Smooth muscle cell (in vitro differentiated cells): ENCODE measurements around the gene CROT. TPM values are rescaled to one million over a fixed set of nuclear protein-coding genes. Genes with fewer than 3 reads are reported as not detected.

Experiments used
- DNase-seq: peaks from one replicate; lab custom pipeline; 2025; ENCODE audit not compliant: unreplicated experiment; lab: John Stamatoyannopoulos, UW
- H2AFZ ChIP-seq: fragments of 200-600 bp; sonication (generic); 2 replicates; pipeline ENCODE4 v1.6.0; 2016; ENCODE audit warnings: antibody characterized with exemption, low read depth, mild to moderate bottlenecking
- H3F3A ChIP-seq: fragments of 200-600 bp; sonication (generic); 2 replicates; pipeline ENCODE4 v1.6.0; 2017; ENCODE audit warnings: antibody characterized with exemption, low read depth
- H3K27ac ChIP-seq: fragments of 200-600 bp; sonication (generic); 2 replicates; pipeline ENCODE4 v1.5.1; 2016; ENCODE audit warnings: low read depth, mild to moderate bottlenecking
- H3K27me3 ChIP-seq: fragments of 200-600 bp; sonication (generic); 2 replicates; pipeline ENCODE4 v1.6.1; 2016; ENCODE audit warnings: low read depth, mild to moderate bottlenecking
- H3K36me3 ChIP-seq: fragments of 200-600 bp; sonication (generic); 2 replicates; pipeline ENCODE4 v1.5.1; 2016; ENCODE audit warnings: low read depth
- H3K4me1 ChIP-seq: fragments of 200-600 bp; sonication (generic); 2 replicates; pipeline ENCODE4 v1.5.1; 2016; ENCODE audit warnings: low read depth
- H3K4me2 ChIP-seq: fragments of 200-600 bp; sonication (generic); 2 replicates; pipeline ENCODE4 v1.6.0; 2016; ENCODE audit warnings: mild to moderate bottlenecking
- H3K4me3 ChIP-seq: fragments of 200-600 bp; sonication (generic); 2 replicates; pipeline ENCODE4 v1.5.1; 2016; ENCODE audit warnings: mild to moderate bottlenecking
- H3K79me2 ChIP-seq: fragments of 200-600 bp; sonication (generic); 2 replicates; pipeline ENCODE4 v1.6.0; 2016; ENCODE audit warnings: low read depth, mild to moderate bottlenecking
- H3K9ac ChIP-seq: fragments of 200-600 bp; sonication (generic); 2 replicates; pipeline ENCODE4 v1.6.0; 2016; ENCODE audit warnings: low read depth
- H3K9me3 ChIP-seq: fragments of 200-600 bp; sonication (generic); replicated peaks from 2 replicates; pipeline ENCODE4 v1.5.1; 2016; ENCODE audit warnings: low read depth
- H4K20me1 ChIP-seq: fragments of 200-600 bp; sonication (generic); 2 replicates; pipeline ENCODE4 v1.6.0; 2016; ENCODE audit warnings: low read depth
- CTCF ChIP-seq: fragments of 200-600 bp; sonication (generic); IDR thresholded peaks from 2 replicates; pipeline ENCODE4 v1.5.1; 2017; ENCODE audit warnings: borderline replicate concordance, mild to moderate bottlenecking, antibody characterized with exemption; ENCODE audit not compliant: insufficient read depth, poor library complexity, severe bottlenecking
- WGBS: methylation state at CpG from one replicate; pipeline ENCODE4 v1.1.7; 2016; ENCODE audit warnings: low lambda C conversion rate; 5-methylcytosine and 5-hydroxymethylcytosine counted together
- polyA plus RNA-seq: library from polyadenylated mRNA; unstranded; fragments of >200 nt; fragmentation: Nextera tagmentation; extraction: Ambion mirVana; gene quantifications from 2 replicates; pipeline ENCODE4 v1.2.1, GENCODE V29; 2016
- total RNA-seq: library from RNA; depleted of rRNA; stranded (reverse); fragments of >200 nt; gene quantifications from 2 replicates; pipeline ENCODE4 v1.2.3, GENCODE V29; 2014

The CROT gene, protein sequence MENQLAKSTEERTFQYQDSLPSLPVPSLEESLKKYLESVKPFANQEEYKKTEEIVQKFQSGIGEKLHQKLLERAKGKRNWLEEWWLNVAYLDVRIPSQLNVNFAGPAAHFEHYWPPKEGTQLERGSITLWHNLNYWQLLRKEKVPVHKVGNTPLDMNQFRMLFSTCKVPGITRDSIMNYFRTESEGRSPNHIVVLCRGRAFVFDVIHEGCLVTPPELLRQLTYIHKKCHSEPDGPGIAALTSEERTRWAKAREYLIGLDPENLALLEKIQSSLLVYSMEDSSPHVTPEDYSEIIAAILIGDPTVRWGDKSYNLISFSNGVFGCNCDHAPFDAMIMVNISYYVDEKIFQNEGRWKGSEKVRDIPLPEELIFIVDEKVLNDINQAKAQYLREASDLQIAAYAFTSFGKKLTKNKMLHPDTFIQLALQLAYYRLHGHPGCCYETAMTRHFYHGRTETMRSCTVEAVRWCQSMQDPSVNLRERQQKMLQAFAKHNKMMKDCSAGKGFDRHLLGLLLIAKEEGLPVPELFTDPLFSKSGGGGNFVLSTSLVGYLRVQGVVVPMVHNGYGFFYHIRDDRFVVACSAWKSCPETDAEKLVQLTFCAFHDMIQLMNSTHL
- total RNA-seq (20.8 and 24.1 TPM in 2 replicates), polyA plus RNA-seq (9.5 and 13.8 TPM in 2 replicates)

- H3K27ac ChIP-seq = peak within 1 kb of the TSS; percentile 50
- no peaks in the 10 kb centered on the region for H3F3A ChIP-seq
- H3K9me3 ChIP-seq = no peaks in the 10 kb centered on the region
- H4K20me1 ChIP-seq = no peaks in the 10 kb centered on the region
- peak within 1 kb of the TSS; percentile 29 for H3K9ac ChIP-seq
- whole genome bisulfite sequencing = 1% methylated on average over 52 of the region's 53 CpGs
- H3K27me3 ChIP-seq = no peaks in the 10 kb centered on the region
- peak within 1 kb of the TSS; percentile 86 for H2AFZ ChIP-seq
- peaks cover 30% of the 10 kb centered on the region for H3K4me1 ChIP-seq
- DNase-seq = peak; percentile 86
- H3K4me2 ChIP-seq = peak within 1 kb of the TSS; percentile 87
- peaks cover 10% of the 10 kb centered on the region for H3K36me3 ChIP-seq
- no peak for TF ChIP-seq CTCF
- peaks cover 19% of the 10 kb centered on the region for H3K79me2 ChIP-seq
- peak within 1 kb of the TSS; percentile 67 for H3K4me3 ChIP-seq
These were observed at the start of gene CROT for GRCh38 chr7:87345166-87345927. Gene CROT, plus strand, starts transcription at chr7:87345664. Its CDS starts 3,405 bp downstream, at chr7:87349069.

DNA sequence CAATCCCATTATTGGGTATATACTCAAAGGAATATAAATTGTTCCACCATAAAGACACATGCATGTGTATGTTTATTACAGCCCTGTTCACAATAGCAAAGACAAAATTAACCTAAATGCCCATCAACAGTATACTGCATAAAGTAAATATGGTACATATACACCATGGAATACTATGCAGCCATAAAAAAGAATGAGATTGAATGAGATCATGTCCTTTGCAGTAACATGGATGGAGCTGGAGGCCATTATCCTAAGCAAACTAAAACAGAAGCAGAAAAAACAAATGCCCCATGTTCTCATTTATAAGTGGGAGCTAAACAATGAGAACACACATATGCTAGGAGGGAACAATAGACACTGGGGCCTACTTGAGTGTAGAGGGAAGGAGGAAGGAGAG is 44.7 kb upstream of the CROT start:
- Histone ChIP-seq H3K79me2 (no peaks in the 10 kb centered on the region), H3K9me3 (no peaks in the 10 kb centered on the region), H3K27ac (no peak overlapping the region)

GRCh38 chr7:87310790-87311419 is 34.6 kb upstream of the CROT start:
- no peak overlapping the region for H2AFZ ChIP-seq
- H3K4me3 ChIP-seq = no peak overlapping the region
- peaks cover 5% of the 10 kb centered on the region for H3K4me1 ChIP-seq
- no peak overlapping the region for H3K4me2 ChIP-seq
- no peak for TF ChIP-seq CTCF
- H4K20me1 ChIP-seq = no peaks in the 10 kb centered on the region
- DNase-seq = no peak
- H3K9ac ChIP-seq = no peak overlapping the region
- H3K36me3 ChIP-seq = no peaks in the 10 kb centered on the region
- WGBS = 87% methylated on average over 4 of the region's 4 CpGs
- no peaks in the 10 kb centered on the region for H3K79me2 ChIP-seq
- no peaks in the 10 kb centered on the region for H3F3A ChIP-seq
- no peaks in the 10 kb centered on the region for H3K27me3 ChIP-seq
- H3K9me3 ChIP-seq = no peaks in the 10 kb centered on the region
- no peak overlapping the region for H3K27ac ChIP-seq

More for the DNA sequence above, 44.7 kb upstream of the CROT start:
- Histone ChIP-seq H3K4me3 (no peak overlapping the region), H3K36me3 (no peaks in the 10 kb centered on the region), H3K27me3 (no peaks in the 10 kb centered on the region), H4K20me1 (no peaks in the 10 kb centered on the region), H3F3A (no peaks in the 10 kb centered on the region), H2AFZ (no peak overlapping the region), H3K4me1 (no peaks in the 10 kb centered on the region), H3K4me2 (no peak overlapping the region), H3K9ac (no peak overlapping the region)
- no peak for TF ChIP-seq CTCF
- DNase-seq = no peak
